GM19455 (cell line): Measurements from ENCODE around the gene PDE4B.
A peak's percentile ranks its signal among the peaks of the same experiment; 100 is the strongest.

Experiments used
- ATAC-seq: cut with Tn5 transposase; IDR thresholded peaks from one replicate; pipeline ENCODE4 v1.9.1; 2021; ENCODE audit not compliant: unreplicated experiment

The PDE4B gene

GRCh38 chr1:65880611-65881010, 87.9 kb downstream of the PDE4B start:
- no peak for ATAC-seq

- no peak for ATAC-seq
Measured at GRCh38 chr1:65881067-65881594, 88.4 kb downstream of the PDE4B start.

- ATAC-seq, result no peak
Measured at GRCh38 chr1:65882076-65882475, 89.4 kb downstream of the PDE4B start.

- no peak for ATAC-seq
Measured at GRCh38 chr1:65889441-65889840, 96.7 kb downstream of the PDE4B start.

- ATAC-seq, result no peak
Measured at GRCh38 chr1:65890201-65890843, 97.6 kb downstream of the PDE4B start.

GRCh38 chr1:65894738-65895605, 102.3 kb downstream of the PDE4B start:
- ATAC-seq, result peak; percentile 63

GRCh38 chr1:65896721-65897120, 104.0 kb downstream of the PDE4B start:
- no peak for ATAC-seq

- no peak for ATAC-seq
Measured at GRCh38 chr1:65897485-65897884, 104.8 kb downstream of the PDE4B start.

- no peak for ATAC-seq
Measured at GRCh38 chr1:65904681-65905083, 112.0 kb downstream of the PDE4B start.

GRCh38 chr1:65910432-65910831, 117.7 kb downstream of the PDE4B start:
- no peak for ATAC-seq

- ATAC-seq, result no peak
Measured at GRCh38 chr1:65911679-65912078, 119.0 kb downstream of the PDE4B start.

- no peak for ATAC-seq
Measured at GRCh38 chr1:65918564-65918963, 125.9 kb downstream of the PDE4B start.

GRCh38 chr1:65921446-65921845, 128.8 kb downstream of the PDE4B start:
- ATAC-seq, result no peak

GRCh38 chr1:65924471-65924870, 131.8 kb downstream of the PDE4B start:
- ATAC-seq, result no peak

GRCh38 chr1:65938506-65938905, 145.8 kb downstream of the PDE4B start:
- no peak for ATAC-seq

GRCh38 chr1:65939191-65939590, 146.5 kb downstream of the PDE4B start:
- no peak for ATAC-seq

- no peak for ATAC-seq
Measured at GRCh38 chr1:65939636-65940035, 146.9 kb downstream of the PDE4B start.

- ATAC-seq, result no peak
Measured at GRCh38 chr1:65940126-65940525, 147.4 kb downstream of the PDE4B start.

GRCh38 chr1:65942476-65942875, 149.8 kb downstream of the PDE4B start:
- ATAC-seq, result no peak

- no peak for ATAC-seq
Measured at GRCh38 chr1:65946376-65946775, 153.7 kb downstream of the PDE4B start.

- no peak for ATAC-seq
Measured at GRCh38 chr1:65946960-65947359, 154.3 kb downstream of the PDE4B start.

- ATAC-seq, result no peak
Measured at GRCh38 chr1:65948609-65949229, 156.0 kb downstream of the PDE4B start.
